ENCODE data around the gene JAG1. TPM values are rescaled to one million over a fixed set of nuclear protein-coding genes. Genes with fewer than 3 reads are reported as not detected.
A peak's percentile ranks its signal among the peaks of the same experiment; 100 is the strongest.
"Not testable (repeated sequence)": the region's sequence is repeated elsewhere in the genome, so short reads cannot be mapped to it uniquely, and the experiment has no call there.

The JAG1 gene
- total RNA-seq, 1 donor, result 60.1 TPM

DNA sequence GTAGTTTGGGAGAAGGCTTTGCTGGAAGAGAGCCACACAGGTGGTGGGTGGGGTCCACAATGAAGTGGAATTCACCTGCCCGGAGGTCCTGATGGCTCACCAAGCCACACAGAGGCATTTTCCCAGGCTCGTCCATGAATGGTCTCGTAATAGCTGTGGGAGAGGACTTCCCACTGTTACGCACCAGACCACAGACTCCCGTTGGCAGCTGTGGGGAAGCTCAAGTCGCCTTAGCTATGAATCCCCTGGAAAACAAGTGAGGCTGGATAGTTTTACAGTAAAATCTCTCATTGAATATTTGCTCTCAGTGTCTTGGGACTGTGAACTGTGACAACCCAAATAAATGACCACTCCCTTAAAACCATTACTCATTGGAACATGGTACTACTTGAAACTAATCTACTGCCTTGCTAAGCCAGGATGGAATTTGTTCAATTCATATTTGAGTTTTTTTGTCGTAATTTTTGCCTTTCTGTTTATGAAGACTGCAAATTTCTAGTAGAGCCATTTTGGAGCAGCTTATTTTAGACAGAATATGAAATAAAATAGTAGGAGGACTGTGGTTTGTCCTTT, 79.4 kb downstream of the JAG1 start:
- peaks cover 41% of the 10 kb centered on the region for H3K4me1 ChIP-seq (ENCODE audit: insufficient read depth, low read length)
- no peak overlapping the region for H3K4me3 ChIP-seq (ENCODE audit: insufficient read depth, low read length)
- no peaks in the 10 kb centered on the region for H3K9me3 ChIP-seq (ENCODE audit: low read depth, low read length)
- no peaks in the 10 kb centered on the region for H3K27me3 ChIP-seq (ENCODE audit: insufficient read depth, low read length)
- TF ChIP-seq, protein P1, sequence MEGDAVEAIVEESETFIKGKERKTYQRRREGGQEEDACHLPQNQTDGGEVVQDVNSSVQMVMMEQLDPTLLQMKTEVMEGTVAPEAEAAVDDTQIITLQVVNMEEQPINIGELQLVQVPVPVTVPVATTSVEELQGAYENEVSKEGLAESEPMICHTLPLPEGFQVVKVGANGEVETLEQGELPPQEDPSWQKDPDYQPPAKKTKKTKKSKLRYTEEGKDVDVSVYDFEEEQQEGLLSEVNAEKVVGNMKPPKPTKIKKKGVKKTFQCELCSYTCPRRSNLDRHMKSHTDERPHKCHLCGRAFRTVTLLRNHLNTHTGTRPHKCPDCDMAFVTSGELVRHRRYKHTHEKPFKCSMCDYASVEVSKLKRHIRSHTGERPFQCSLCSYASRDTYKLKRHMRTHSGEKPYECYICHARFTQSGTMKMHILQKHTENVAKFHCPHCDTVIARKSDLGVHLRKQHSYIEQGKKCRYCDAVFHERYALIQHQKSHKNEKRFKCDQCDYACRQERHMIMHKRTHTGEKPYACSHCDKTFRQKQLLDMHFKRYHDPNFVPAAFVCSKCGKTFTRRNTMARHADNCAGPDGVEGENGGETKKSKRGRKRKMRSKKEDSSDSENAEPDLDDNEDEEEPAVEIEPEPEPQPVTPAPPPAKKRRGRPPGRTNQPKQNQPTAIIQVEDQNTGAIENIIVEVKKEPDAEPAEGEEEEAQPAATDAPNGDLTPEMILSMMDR (IDR thresholded peaks at IDR 0.05; ENCODE audit: extremely low read depth, low read depth, low read length), result no peak
- H4K20me1 ChIP-seq (ENCODE audit: insufficient read depth, low read length), result no peaks in the 10 kb centered on the region
- H3K4me2 ChIP-seq (ENCODE audit: insufficient read depth, low read length), result no peak overlapping the region
- DNase-seq (ENCODE audit: insufficient read length, low spot score, missing footprints), result no peak
- H3K79me2 ChIP-seq (ENCODE audit: insufficient read depth, low read length), result no peaks in the 10 kb centered on the region
- no peaks in the 10 kb centered on the region for H3K36me3 ChIP-seq (ENCODE audit: insufficient read depth, low read length)
- peak overlapping the region; percentile 17 for H3K27ac ChIP-seq (ENCODE audit: low read depth, low read length)
- peak overlapping the region; percentile 5 for H2AFZ ChIP-seq (ENCODE audit: low read length)

DNA sequence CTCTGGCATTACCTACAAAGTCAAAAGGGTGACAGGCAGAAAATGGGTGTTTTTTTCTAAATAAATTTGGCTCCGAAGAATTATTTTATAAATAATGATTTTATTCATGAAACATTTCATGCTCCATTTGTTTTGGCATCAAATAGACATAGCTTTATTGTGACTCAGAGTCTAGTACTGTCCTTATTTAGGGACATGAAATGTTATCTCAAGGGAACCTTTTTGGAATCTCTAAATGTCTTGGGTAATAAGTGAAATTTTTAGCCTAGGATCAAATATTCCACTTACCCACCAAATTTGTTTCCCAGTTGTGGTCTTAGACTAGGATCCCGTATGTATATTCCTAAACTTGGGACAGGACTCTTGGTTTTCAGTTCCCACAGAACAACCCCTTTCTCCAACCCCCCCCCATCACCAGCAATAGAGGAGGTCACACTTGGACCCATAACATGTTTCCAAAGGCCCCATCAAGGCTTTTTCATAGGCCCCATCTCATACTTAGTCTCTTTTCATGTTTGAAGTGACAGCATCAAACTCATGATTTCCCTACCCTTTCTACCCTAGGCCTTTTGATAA, 81.8 kb downstream of the JAG1 start:
- H3K27me3 ChIP-seq (ENCODE audit: insufficient read depth, low read length), result no peaks in the 10 kb centered on the region
- no peaks in the 10 kb centered on the region for H3K79me2 ChIP-seq (ENCODE audit: insufficient read depth, low read length)
- H3K9me3 ChIP-seq (ENCODE audit: low read depth, low read length), result no peaks in the 10 kb centered on the region
- H3K36me3 ChIP-seq (ENCODE audit: insufficient read depth, low read length), result no peaks in the 10 kb centered on the region
- peaks cover 32% of the 10 kb centered on the region for H3K4me1 ChIP-seq (ENCODE audit: insufficient read depth, low read length)
- H3K27ac ChIP-seq (ENCODE audit: low read depth, low read length), result peak overlapping the region; percentile 68
- H2AFZ ChIP-seq (ENCODE audit: low read length), result no peak overlapping the region
- H3K4me2 ChIP-seq (ENCODE audit: insufficient read depth, low read length), result no peak overlapping the region
- no peaks in the 10 kb centered on the region for H4K20me1 ChIP-seq (ENCODE audit: insufficient read depth, low read length)
- TF ChIP-seq, protein P1 (IDR thresholded peaks at IDR 0.05; ENCODE audit: extremely low read depth, low read depth, low read length), result no peak
- no peak for DNase-seq (ENCODE audit: insufficient read length, low spot score, missing footprints)
- no peak overlapping the region for H3K4me3 ChIP-seq (ENCODE audit: insufficient read depth, low read length)

DNA sequence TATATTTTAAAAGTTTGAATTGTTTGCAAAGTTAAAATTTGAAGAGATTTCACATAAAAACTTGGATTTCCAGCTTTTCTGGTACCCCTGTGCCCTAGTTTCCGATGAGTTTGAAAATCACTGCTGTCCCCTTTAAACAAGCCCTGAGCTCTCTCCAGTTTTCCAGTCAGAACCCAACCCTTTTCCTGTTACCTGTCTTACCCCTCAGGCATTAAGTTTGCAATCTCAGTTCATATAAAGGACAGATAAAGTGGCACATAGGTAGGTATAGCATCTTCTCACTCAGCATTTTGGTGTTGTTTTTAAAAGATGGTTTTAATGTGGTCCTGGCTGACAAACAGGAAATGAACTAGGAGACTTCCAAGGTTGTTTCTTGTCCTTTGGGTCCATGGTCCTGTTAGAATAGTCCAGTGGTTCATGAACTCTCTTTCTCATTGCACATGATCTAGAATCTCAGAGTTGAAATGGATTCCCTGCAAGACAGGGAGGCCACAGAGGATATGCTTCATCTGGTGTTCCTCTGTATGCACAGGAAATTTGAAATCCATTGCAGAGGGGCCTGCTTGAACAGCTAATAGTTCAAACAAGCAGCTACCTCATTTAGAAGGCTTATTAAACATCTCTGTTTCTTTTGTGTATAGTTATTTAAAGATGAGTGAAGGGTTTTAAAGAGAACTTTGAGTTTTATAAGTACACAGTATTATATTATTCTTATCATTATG, 82.7 kb downstream of the JAG1 start:
- no peak for DNase-seq (ENCODE audit: insufficient read length, low spot score, missing footprints)
- H2AFZ ChIP-seq (ENCODE audit: low read length), result peak overlapping the region; percentile 75

DNA sequence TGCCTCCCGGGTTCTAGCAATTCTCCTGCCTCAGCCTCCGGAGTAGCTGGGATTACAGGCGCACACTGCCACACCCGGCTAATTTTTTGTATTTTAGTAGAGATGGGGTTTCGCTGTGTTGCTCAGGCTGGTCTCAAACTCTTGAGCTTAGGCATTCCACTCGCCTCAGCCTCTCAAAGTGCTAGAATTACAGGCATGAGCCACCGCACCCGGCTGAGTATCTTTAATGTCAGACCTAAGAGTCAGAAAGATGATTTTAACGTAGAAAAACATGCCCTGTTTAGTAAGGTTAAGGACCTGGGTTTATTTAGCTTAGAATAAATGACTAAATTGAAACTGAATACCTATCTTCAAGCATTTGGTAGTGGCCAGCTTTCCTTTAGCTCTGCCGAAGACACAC, 83.4 kb downstream of the JAG1 start:
- H3K79me2 ChIP-seq (ENCODE audit: insufficient read depth, low read length); H3K9me3 ChIP-seq (ENCODE audit: low read depth, low read length); H3K36me3 ChIP-seq (ENCODE audit: insufficient read depth, low read length); H3K4me3 ChIP-seq (ENCODE audit: insufficient read depth, low read length); DNase-seq (ENCODE audit: insufficient read length, low spot score, missing footprints); H3K27me3 ChIP-seq (ENCODE audit: insufficient read depth, low read length); H2AFZ ChIP-seq (ENCODE audit: low read length); H3K4me2 ChIP-seq (ENCODE audit: insufficient read depth, low read length); H4K20me1 ChIP-seq (ENCODE audit: insufficient read depth, low read length): not testable (repeated sequence)
- Histone ChIP-seq H3K27ac (ENCODE audit: low read depth, low read length) (peak overlapping the region; percentile 68), H3K4me1 (ENCODE audit: insufficient read depth, low read length) (peaks cover 21% of the 10 kb centered on the region)

More for the DNA sequence above, 82.7 kb downstream of the JAG1 start:
- Histone ChIP-seq H3K4me2 (ENCODE audit: insufficient read depth, low read length) (no peak overlapping the region), H3K4me1 (ENCODE audit: insufficient read depth, low read length) (peaks cover 22% of the 10 kb centered on the region), H3K79me2 (ENCODE audit: insufficient read depth, low read length) (no peaks in the 10 kb centered on the region), H3K4me3 (ENCODE audit: insufficient read depth, low read length) (no peak overlapping the region), H4K20me1 (ENCODE audit: insufficient read depth, low read length) (no peaks in the 10 kb centered on the region), H3K36me3 (ENCODE audit: insufficient read depth, low read length) (no peaks in the 10 kb centered on the region), H3K27ac (ENCODE audit: low read depth, low read length) (peak overlapping the region; percentile 68), H3K9me3 (ENCODE audit: low read depth, low read length) (no peaks in the 10 kb centered on the region), H3K27me3 (ENCODE audit: insufficient read depth, low read length) (no peaks in the 10 kb centered on the region)
- TF ChIP-seq, protein P1 (IDR thresholded peaks at IDR 0.05; ENCODE audit: extremely low read depth, low read depth, low read length), result no peak

Small RNA genes within 50 kb of the gene (small RNA-seq; reads per million reads assigned to genes)
- gene MIR6870, result not detected

Other genes with a start within 250 kb of the JAG1 start
- gene MKKS, start 239.8 kb downstream of the JAG1 start, total RNA-seq, result 7.6 and 8.8 TPM in 2 replicates
- 4.0 and 4.7 TPM in 2 replicates for gene SLX4IP, start 238.7 kb downstream of the JAG1 start, total RNA-seq

Measured in osteoblast (primary cell).